ENCODE data around the gene PLPP6. TPM values are rescaled to one million over a fixed set of nuclear protein-coding genes. Genes with fewer than 3 reads are reported as not detected.

Gene PLPP6
- 10 to 100 TPM; 11.8 to 12.4 TPM for total RNA-seq

DNA sequence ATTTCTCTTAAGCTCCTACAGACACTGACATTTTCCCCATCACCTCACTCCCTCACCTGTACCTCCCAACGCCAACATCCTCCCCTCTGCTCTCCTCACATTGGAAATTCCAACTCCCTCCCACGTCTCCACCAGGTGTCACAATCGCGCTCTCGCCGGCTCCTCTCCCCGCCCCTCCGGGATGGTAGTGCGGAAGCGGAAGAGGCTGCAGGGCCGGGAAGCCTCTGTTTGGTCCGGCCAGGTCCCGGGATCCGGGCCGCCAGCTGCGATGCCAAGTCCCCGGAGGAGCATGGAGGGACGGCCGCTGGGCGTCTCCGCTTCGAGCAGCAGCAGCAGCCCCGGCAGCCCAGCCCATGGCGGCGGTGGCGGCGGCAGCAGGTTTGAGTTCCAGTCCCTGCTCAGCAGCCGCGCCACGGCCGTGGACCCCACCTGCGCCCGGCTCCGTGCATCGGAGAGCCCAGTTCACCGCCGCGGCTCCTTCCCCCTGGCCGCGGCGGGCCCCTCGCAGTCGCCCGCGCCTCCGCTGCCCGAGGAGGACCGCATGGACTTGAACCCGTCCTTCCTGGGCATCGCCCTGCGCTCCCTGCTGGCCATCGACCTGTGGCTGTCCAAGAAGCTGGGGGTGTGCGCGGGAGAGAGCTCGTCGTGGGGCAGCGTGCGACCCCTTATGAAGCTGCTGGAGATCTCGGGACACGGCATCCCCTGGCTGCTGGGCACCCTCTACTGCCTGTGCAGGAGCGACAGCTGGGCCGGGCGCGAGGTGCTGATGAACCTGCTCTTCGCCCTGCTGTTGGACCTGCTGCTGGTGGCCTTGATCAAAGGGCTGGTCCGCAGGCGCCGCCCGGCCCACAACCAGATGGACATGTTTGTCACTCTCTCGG lies at the start of gene PLPP6:
PLPP6 (plus strand) TSS at position 187 of the 881 bp plus-strand sequence; CDS start at position 269, 82 bp downstream.
- DNase-seq (peak; percentile 80), ATAC-seq (ENCODE audit: low read depth) (peak; percentile 86)
- peak within 1 kb of the TSS; percentile 95 for H3K4me3 Mint-ChIP-seq
- H3K36me3 Mint-ChIP-seq: peaks cover 2% of the 10 kb centered on the region
- no peaks in the 10 kb centered on the region for H3K9me3 Mint-ChIP-seq
- peak within 1 kb of the TSS; percentile 92 for H3K27ac Mint-ChIP-seq
- peaks cover 5% of the 10 kb centered on the region for H3K27me3 Mint-ChIP-seq
- POLR2A ChIA-PET: interaction anchor here (0.9 to 2.6 kb wide), 4 partner anchors 13 to 78 kb away, joined by 3 to 12 read pairs (median 5); partner anchors contain the start of genes AK3 and CDC37L1
- H3K4me1 Mint-ChIP-seq: peaks cover 43% of the 10 kb centered on the region

GRCh38 chr9:4614627-4615026 lies 47.5 kb upstream of the PLPP6 start:
- no peak overlapping the region for H3K4me3 Mint-ChIP-seq
- ATAC-seq (ENCODE audit: low read depth) (no peak), DNase-seq (no peak)
- peaks cover 4% of the 10 kb centered on the region for H3K9me3 Mint-ChIP-seq
- peaks cover 19% of the 10 kb centered on the region for H3K27me3 Mint-ChIP-seq
- no peak overlapping the region for H3K27ac Mint-ChIP-seq
- peaks cover 6% of the 10 kb centered on the region for H3K4me1 Mint-ChIP-seq
- peaks cover 1% of the 10 kb centered on the region for H3K36me3 Mint-ChIP-seq
- POLR2A ChIA-PET: no interaction called here

DNA sequence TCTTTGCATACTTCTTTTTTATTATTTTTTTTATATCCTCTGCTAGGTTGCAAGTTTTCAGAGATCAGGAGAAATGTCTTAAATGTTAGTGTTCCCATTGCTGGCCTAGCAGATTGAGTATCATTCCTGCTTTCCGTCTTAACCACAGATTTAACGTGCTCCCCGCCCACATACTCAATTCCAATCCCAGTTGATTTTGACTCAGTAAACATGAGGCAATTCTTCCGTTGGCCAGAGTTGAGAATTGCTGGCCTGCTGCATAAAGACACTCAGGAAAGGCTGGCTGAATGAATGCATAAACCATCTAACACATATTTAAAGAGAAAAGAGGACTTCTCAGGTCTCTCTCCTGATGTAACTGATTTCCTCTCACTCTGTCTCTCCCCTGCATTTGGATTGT lies 46.8 kb upstream of the PLPP6 start:
- Mint-ChIP-seq H3K36me3 (peaks cover 2% of the 10 kb centered on the region), H3K27ac (no peak overlapping the region), H3K27me3 (peaks cover 19% of the 10 kb centered on the region), H3K9me3 (peaks cover 6% of the 10 kb centered on the region), H3K4me1 (peaks cover 12% of the 10 kb centered on the region), H3K4me3 (no peak overlapping the region)
- no peak for DNase-seq
- POLR2A ChIA-PET: no interaction called here
- ATAC-seq (ENCODE audit: low read depth): no peak

DNA sequence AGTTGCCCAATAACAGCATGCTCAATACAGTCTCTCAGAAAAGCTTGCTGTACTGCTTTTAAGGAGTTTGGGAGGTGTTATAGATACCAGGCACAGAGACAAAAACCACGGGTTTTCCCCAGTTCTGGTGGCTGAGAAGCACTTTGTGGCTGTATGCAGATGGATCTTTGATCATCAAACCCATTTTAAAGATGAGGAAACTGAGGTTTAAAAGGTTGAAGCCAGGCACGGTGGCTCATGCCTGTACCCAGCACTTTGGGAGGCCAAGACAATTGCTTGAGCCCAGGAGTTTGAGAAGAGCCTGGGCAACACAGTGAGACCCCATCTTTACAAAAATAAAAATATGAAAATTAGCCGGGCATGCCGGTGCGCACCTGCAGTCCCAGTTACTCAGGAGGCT lies 46.3 kb upstream of the PLPP6 start:
- POLR2A ChIA-PET: no interaction called here
- Mint-ChIP-seq H3K4me1 (peaks cover 17% of the 10 kb centered on the region), H3K4me3 (no peak overlapping the region), H3K36me3 (peaks cover 6% of the 10 kb centered on the region), H3K27ac (no peak overlapping the region), H3K9me3 (peaks cover 6% of the 10 kb centered on the region), H3K27me3 (peaks cover 19% of the 10 kb centered on the region)
- no peak for ATAC-seq (ENCODE audit: low read depth)
- DNase-seq: no peak

- H3K9me3 Mint-ChIP-seq: peaks cover 4% of the 10 kb centered on the region
- peaks cover 19% of the 10 kb centered on the region for H3K27me3 Mint-ChIP-seq
- H3K4me1 Mint-ChIP-seq: peaks cover 17% of the 10 kb centered on the region
- DNase-seq (no peak), ATAC-seq (ENCODE audit: low read depth) (no peak)
- no peak overlapping the region for H3K4me3 Mint-ChIP-seq
- H3K27ac Mint-ChIP-seq: no peak overlapping the region
- peaks cover 10% of the 10 kb centered on the region for H3K36me3 Mint-ChIP-seq
- POLR2A ChIA-PET: interaction anchor here (0.6 kb wide), 1 partner anchor 238 kb away, joined by 3 read pairs; no protein-coding TSS in a partner anchor
Observed at GRCh38 chr9:4617752-4618151, 44.3 kb upstream of the PLPP6 start.

DNA sequence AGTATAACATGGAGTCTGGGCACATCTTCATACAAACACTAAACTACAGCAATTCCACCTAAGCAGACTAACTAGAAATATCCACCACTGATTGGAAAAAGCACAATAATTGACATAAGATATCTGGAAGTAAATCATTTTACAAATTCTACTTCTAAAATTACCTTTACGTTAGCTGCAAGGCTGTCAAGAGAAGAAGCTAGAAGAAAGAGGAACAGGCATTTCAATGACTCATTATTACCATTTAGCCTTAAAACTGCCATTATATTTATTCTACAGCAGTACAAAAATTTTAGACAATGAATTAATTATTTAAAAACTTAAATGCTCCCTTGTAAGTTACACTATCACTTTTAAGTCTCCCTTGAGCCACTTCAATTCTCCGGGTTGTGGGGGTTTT lies 43.4 kb upstream of the PLPP6 start:
- Mint-ChIP-seq H3K36me3 (peaks cover 10% of the 10 kb centered on the region), H3K27me3 (peaks cover 19% of the 10 kb centered on the region), H3K9me3 (peaks cover 4% of the 10 kb centered on the region), H3K4me3 (no peak overlapping the region), H3K27ac (no peak overlapping the region), H3K4me1 (peaks cover 17% of the 10 kb centered on the region)
- no peak for DNase-seq
- POLR2A ChIA-PET: no interaction called here
- ATAC-seq (ENCODE audit: low read depth): no peak

GRCh38 chr9:4620057-4620765 lies 41.9 kb upstream of the PLPP6 start:
- peaks cover 15% of the 10 kb centered on the region for H3K4me1 Mint-ChIP-seq
- peak overlapping the region; percentile 63 for H3K27ac Mint-ChIP-seq
- H3K9me3 Mint-ChIP-seq: peaks cover 2% of the 10 kb centered on the region
- DNase-seq: peak; percentile 43
- H3K4me3 Mint-ChIP-seq: peak overlapping the region; percentile 62
- ATAC-seq (ENCODE audit: low read depth): peak; percentile 88
- peaks cover 15% of the 10 kb centered on the region for H3K27me3 Mint-ChIP-seq
- POLR2A ChIA-PET: no interaction called here
- H3K36me3 Mint-ChIP-seq: peaks cover 10% of the 10 kb centered on the region

DNA sequence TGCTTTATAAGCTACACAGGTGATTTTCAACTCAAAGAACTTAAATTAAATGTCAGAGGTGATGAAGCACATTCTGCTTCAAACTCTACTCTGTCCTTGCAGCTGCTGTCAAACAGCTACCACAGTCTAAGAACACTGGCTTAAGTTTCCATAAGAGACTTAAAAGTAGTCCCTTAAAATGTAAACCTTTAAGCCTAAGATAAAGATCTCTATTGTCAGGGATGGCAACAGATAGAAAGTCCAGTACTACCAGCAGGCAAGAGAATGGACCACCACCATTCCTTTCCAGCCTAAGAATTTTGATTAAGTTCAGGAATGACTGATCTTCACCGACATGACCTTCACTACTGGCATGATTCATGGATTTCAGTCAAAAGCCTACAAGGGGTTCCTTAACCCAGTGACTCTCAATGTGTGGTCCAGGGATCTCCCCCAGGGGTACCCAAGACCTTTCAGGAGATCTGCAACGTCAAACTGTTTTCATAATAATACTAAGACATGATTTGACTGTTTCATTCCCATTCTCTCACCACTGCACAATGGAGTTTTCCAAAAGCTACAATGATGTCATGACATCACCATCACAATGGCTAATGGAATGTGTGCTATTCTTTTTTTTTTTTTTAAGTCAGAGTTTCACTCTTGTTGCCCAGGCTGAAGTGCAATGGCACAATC lies 41.1 kb upstream of the PLPP6 start:
- POLR2A ChIA-PET: no interaction called here
- H3K27ac Mint-ChIP-seq: no peak overlapping the region
- ATAC-seq (ENCODE audit: low read depth) (no peak), DNase-seq (no peak)
- H3K36me3 Mint-ChIP-seq: peaks cover 10% of the 10 kb centered on the region
- no peak overlapping the region for H3K4me3 Mint-ChIP-seq
- peaks cover 2% of the 10 kb centered on the region for H3K9me3 Mint-ChIP-seq
- peaks cover 13% of the 10 kb centered on the region for H3K4me1 Mint-ChIP-seq
- H3K27me3 Mint-ChIP-seq: peaks cover 15% of the 10 kb centered on the region

DNA sequence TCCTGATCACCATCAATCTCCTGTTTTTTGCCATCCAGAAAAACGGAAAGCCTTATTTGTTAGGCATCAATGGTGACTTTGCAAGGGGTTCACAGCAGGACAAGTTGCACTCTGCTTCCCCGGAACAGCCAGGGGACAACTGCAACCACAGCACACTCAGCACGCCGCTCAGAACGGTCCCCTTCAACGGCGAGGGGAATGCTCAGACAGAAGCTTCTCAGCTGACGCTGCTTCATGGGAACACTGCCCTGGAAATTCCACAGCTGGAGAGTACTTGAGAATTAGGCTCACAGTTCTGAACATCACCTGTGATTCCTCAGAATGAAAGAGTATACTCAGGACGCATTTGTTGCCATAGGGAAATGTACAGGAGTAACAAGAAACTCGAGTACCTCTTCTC lies 40.1 kb upstream of the PLPP6 start:
- DNase-seq: no peak
- H3K4me3 Mint-ChIP-seq: no peak overlapping the region
- no peak overlapping the region for H3K27ac Mint-ChIP-seq
- ATAC-seq (ENCODE audit: low read depth): no peak
- peaks cover 13% of the 10 kb centered on the region for H3K4me1 Mint-ChIP-seq
- peaks cover 2% of the 10 kb centered on the region for H3K9me3 Mint-ChIP-seq
- H3K36me3 Mint-ChIP-seq: peaks cover 10% of the 10 kb centered on the region
- POLR2A ChIA-PET: no interaction called here
- peaks cover 22% of the 10 kb centered on the region for H3K27me3 Mint-ChIP-seq

- H3K4me1 Mint-ChIP-seq: no peaks in the 10 kb centered on the region
- H3K4me3 Mint-ChIP-seq: no peak overlapping the region
- peaks cover 10% of the 10 kb centered on the region for H3K27me3 Mint-ChIP-seq
- no peak for ATAC-seq (ENCODE audit: low read depth)
- no peaks in the 10 kb centered on the region for H3K36me3 Mint-ChIP-seq
- no peak for DNase-seq
- H3K27ac Mint-ChIP-seq: no peak overlapping the region
- POLR2A ChIA-PET: no interaction called here
- H3K9me3 Mint-ChIP-seq: no peaks in the 10 kb centered on the region
Observed at GRCh38 chr9:4630836-4631235, 31.3 kb upstream of the PLPP6 start.

DNA sequence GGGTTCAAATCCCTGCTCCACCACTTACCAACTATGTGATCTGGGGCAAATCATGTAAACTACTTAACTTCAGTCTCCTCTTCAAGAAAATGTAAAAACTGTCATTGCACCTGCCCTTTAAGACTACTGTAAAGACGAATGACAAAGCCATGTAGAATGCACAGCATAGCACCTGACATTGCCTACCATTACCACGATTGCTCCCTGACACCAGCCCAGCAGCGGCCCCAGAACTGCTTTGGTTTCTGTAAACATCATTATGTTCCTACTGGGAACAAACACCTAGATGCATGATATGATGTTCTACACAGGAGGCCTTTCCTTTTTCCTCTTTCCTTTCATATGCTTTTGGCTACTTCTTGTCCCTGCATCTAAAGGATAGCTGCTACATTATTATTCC lies 23.1 kb upstream of the PLPP6 start:
- H3K4me3 Mint-ChIP-seq: no peak overlapping the region
- no peaks in the 10 kb centered on the region for H3K9me3 Mint-ChIP-seq
- ATAC-seq (ENCODE audit: low read depth) (no peak), DNase-seq (no peak)
- no peaks in the 10 kb centered on the region for H3K36me3 Mint-ChIP-seq
- H3K27me3 Mint-ChIP-seq: no peaks in the 10 kb centered on the region
- POLR2A ChIA-PET: no interaction called here
- H3K27ac Mint-ChIP-seq: no peak overlapping the region
- H3K4me1 Mint-ChIP-seq: no peaks in the 10 kb centered on the region

- Mint-ChIP-seq H3K27me3 (no peaks in the 10 kb centered on the region), H3K9me3 (no peaks in the 10 kb centered on the region), H3K36me3 (no peaks in the 10 kb centered on the region), H3K4me3 (no peak overlapping the region), H3K27ac (no peak overlapping the region), H3K4me1 (no peaks in the 10 kb centered on the region)
- POLR2A ChIA-PET: no interaction called here
- ATAC-seq (ENCODE audit: low read depth) (no peak), DNase-seq (no peak)
Observed at GRCh38 chr9:4639420-4639819, 22.7 kb upstream of the PLPP6 start.

- H3K27ac Mint-ChIP-seq: no peak overlapping the region
Observed at GRCh38 chr9:4640027-4640426, 22.1 kb upstream of the PLPP6 start.

More at GRCh38 chr9:4640027-4640426, 22.1 kb upstream of the PLPP6 start:
- ATAC-seq (ENCODE audit: low read depth) (peak; percentile 56), DNase-seq (peak; percentile 40)
- Mint-ChIP-seq H3K27me3 (no peaks in the 10 kb centered on the region), H3K36me3 (no peaks in the 10 kb centered on the region), H3K4me3 (no peak overlapping the region), H3K9me3 (no peaks in the 10 kb centered on the region), H3K4me1 (peaks cover 2% of the 10 kb centered on the region)
- POLR2A ChIA-PET: no interaction called here

Data from activated naive CD8-positive, alpha-beta T cell treated with anti-CD3 and anti-CD28 coated beads, Interleukin-2, amount 10 ng/mL, durations not matched to agents 7 days and 5 days (primary cell).